ENCODE measurements around the gene BCL6.

Gene BCL6

GRCh38 chr3:187719628-187720336, 25.5 kb downstream of the BCL6 start:
- no peak overlapping the region for H3K4me2 ChIP-seq
- no peaks in the 10 kb centered on the region for H3K36me3 ChIP-seq (ENCODE audit: insufficient read depth)
- H3K27me3 ChIP-seq (ENCODE audit: insufficient read depth, low read depth): no peaks in the 10 kb centered on the region
- no peak overlapping the region for H3K27ac ChIP-seq
- no peak overlapping the region for H3K9ac ChIP-seq
- no peaks in the 10 kb centered on the region for H3K79me2 ChIP-seq (ENCODE audit: insufficient read depth, low read depth)
- H3K4me1 ChIP-seq (ENCODE audit: low read depth, poor library complexity, severe bottlenecking): no peaks in the 10 kb centered on the region
- no peak overlapping the region for H3K4me3 ChIP-seq (IDR thresholded peaks at IDR 0.05; ENCODE audit: insufficient read depth, low read depth, low read length)
- no peak overlapping the region for H2AFZ ChIP-seq (ENCODE audit: low read depth)
- TF ChIP-seq, protein P1, sequence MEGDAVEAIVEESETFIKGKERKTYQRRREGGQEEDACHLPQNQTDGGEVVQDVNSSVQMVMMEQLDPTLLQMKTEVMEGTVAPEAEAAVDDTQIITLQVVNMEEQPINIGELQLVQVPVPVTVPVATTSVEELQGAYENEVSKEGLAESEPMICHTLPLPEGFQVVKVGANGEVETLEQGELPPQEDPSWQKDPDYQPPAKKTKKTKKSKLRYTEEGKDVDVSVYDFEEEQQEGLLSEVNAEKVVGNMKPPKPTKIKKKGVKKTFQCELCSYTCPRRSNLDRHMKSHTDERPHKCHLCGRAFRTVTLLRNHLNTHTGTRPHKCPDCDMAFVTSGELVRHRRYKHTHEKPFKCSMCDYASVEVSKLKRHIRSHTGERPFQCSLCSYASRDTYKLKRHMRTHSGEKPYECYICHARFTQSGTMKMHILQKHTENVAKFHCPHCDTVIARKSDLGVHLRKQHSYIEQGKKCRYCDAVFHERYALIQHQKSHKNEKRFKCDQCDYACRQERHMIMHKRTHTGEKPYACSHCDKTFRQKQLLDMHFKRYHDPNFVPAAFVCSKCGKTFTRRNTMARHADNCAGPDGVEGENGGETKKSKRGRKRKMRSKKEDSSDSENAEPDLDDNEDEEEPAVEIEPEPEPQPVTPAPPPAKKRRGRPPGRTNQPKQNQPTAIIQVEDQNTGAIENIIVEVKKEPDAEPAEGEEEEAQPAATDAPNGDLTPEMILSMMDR (conservative IDR thresholded peaks at IDR 0.05; ENCODE audit: low read depth, low read length): no peak
- H4K20me1 ChIP-seq (ENCODE audit: insufficient read depth): no peaks in the 10 kb centered on the region

- no peak overlapping the region for H3K4me2 ChIP-seq
- H3K79me2 ChIP-seq (ENCODE audit: insufficient read depth, low read depth): no peaks in the 10 kb centered on the region
- H3K27me3 ChIP-seq (ENCODE audit: insufficient read depth, low read depth): no peaks in the 10 kb centered on the region
- H3K27ac ChIP-seq: no peak overlapping the region
- TF ChIP-seq, protein P1 (conservative IDR thresholded peaks at IDR 0.05; ENCODE audit: low read depth, low read length): no peak
- H3K4me3 ChIP-seq (IDR thresholded peaks at IDR 0.05; ENCODE audit: insufficient read depth, low read depth, low read length): no peak overlapping the region
- H4K20me1 ChIP-seq (ENCODE audit: insufficient read depth): no peaks in the 10 kb centered on the region
- H3K4me1 ChIP-seq (ENCODE audit: low read depth, poor library complexity, severe bottlenecking): no peaks in the 10 kb centered on the region
- H3K9ac ChIP-seq: no peak overlapping the region
- no peaks in the 10 kb centered on the region for H3K36me3 ChIP-seq (ENCODE audit: insufficient read depth)
- H2AFZ ChIP-seq (ENCODE audit: low read depth): no peak overlapping the region
Measured at GRCh38 chr3:187718802-187719201, 26.5 kb downstream of the BCL6 start.

DNA sequence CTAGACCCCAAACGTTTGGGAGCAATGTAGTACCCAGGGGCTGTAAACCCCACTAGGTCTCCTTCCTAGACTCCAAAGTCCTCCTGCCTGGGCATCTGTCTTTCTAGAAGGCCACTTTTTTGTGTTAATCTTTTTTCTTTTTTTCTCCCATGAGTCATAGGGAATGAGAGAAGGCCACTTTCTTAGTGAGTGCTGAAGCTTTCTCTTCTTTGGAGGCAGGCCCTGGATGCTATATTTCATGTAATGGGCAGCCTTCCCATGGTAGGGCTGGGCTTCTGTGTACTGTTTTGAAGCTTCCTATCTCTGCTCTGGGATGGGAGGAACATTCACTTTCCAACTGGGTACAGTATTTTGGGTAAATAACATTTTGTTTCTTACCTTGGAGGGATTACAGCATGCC, 27.7 kb downstream of the BCL6 start:
- H4K20me1 ChIP-seq (ENCODE audit: insufficient read depth): no peaks in the 10 kb centered on the region
- no peak overlapping the region for H3K9ac ChIP-seq
- no peak overlapping the region for H3K4me3 ChIP-seq (IDR thresholded peaks at IDR 0.05; ENCODE audit: insufficient read depth, low read depth, low read length)
- H3K27ac ChIP-seq: no peak overlapping the region
- no peaks in the 10 kb centered on the region for H3K27me3 ChIP-seq (ENCODE audit: insufficient read depth, low read depth)
- TF ChIP-seq, protein P1 (conservative IDR thresholded peaks at IDR 0.05; ENCODE audit: low read depth, low read length): no peak
- no peak overlapping the region for H2AFZ ChIP-seq (ENCODE audit: low read depth)
- H3K79me2 ChIP-seq (ENCODE audit: insufficient read depth, low read depth): no peaks in the 10 kb centered on the region
- no peaks in the 10 kb centered on the region for H3K4me1 ChIP-seq (ENCODE audit: low read depth, poor library complexity, severe bottlenecking)
- H3K36me3 ChIP-seq (ENCODE audit: insufficient read depth): no peaks in the 10 kb centered on the region
- H3K4me2 ChIP-seq: no peak overlapping the region

- H2AFZ ChIP-seq (ENCODE audit: low read depth): peak overlapping the region; percentile 5; the same call in 1 of the 2 replicates
- no peaks in the 10 kb centered on the region for H3K4me1 ChIP-seq (ENCODE audit: low read depth, poor library complexity, severe bottlenecking)
- H3K4me2 ChIP-seq: no peak overlapping the region
- H3K79me2 ChIP-seq (ENCODE audit: insufficient read depth, low read depth): no peaks in the 10 kb centered on the region
- H3K27ac ChIP-seq: no peak overlapping the region
- H3K9ac ChIP-seq: no peak overlapping the region
- no peaks in the 10 kb centered on the region for H3K27me3 ChIP-seq (ENCODE audit: insufficient read depth, low read depth)
- H3K36me3 ChIP-seq (ENCODE audit: insufficient read depth): no peaks in the 10 kb centered on the region
- no peak overlapping the region for H3K4me3 ChIP-seq (IDR thresholded peaks at IDR 0.05; ENCODE audit: insufficient read depth, low read depth, low read length)
- H4K20me1 ChIP-seq (ENCODE audit: insufficient read depth): no peaks in the 10 kb centered on the region
- TF ChIP-seq, protein P1 (conservative IDR thresholded peaks at IDR 0.05; ENCODE audit: low read depth, low read length): peak; percentile 95
Measured at GRCh38 chr3:187714404-187714979, 30.8 kb downstream of the BCL6 start.
